H9 (cell line): Measurements from ENCODE around the gene CCBE1. TPM values are rescaled to one million over a fixed set of nuclear protein-coding genes. Genes with fewer than 3 reads are reported as not detected.

ENCODE experiments used
- DNase-seq: peaks from one replicate; pipeline ENCODE4 v3.0.0-alpha.2; 2017
- H2AFZ ChIP-seq: one replicate; pipeline ENCODE4 v1.6.1; 2013; ENCODE audit warnings: mild to moderate bottlenecking, low read length, control low read depth, moderate library complexity
- H2AK5ac ChIP-seq: 2 replicates; pipeline ENCODE4 v1.6.1; 2013; ENCODE audit warnings: low read length, control low read depth, mixed read lengths; ENCODE audit not compliant: insufficient read length
- H2BK120ac ChIP-seq: one replicate; pipeline ENCODE4 v1.6.1; 2013; ENCODE audit warnings: low read depth, mild to moderate bottlenecking, low read length, control low read depth, inconsistent platforms; ENCODE audit not compliant: poor library complexity, severe bottlenecking
- H2BK12ac ChIP-seq: 2 replicates; pipeline ENCODE4 v1.6.1; 2013; ENCODE audit warnings: low read length, control low read depth, mixed read lengths, low read depth; ENCODE audit not compliant: insufficient read length
- H2BK15ac ChIP-seq: 2 replicates; pipeline ENCODE4 v1.6.1; 2013; ENCODE audit warnings: low read depth, low read length, control low read depth
- H2BK20ac ChIP-seq: one replicate; pipeline ENCODE4 v1.6.1; 2013; ENCODE audit warnings: low read depth, mild to moderate bottlenecking, low read length, control low read depth, inconsistent platforms; ENCODE audit not compliant: poor library complexity, severe bottlenecking
- H2BK5ac ChIP-seq: 2 replicates; pipeline ENCODE4 v1.6.1; 2013; ENCODE audit warnings: low read length, control low read depth, mixed read lengths; ENCODE audit not compliant: insufficient read length
- H3K14ac ChIP-seq: 2 replicates; pipeline ENCODE4 v1.6.1; 2013; ENCODE audit warnings: low read length, control low read depth; ENCODE audit not compliant: insufficient read depth
- H3K18ac ChIP-seq: 2 replicates; pipeline ENCODE4 v1.6.1; 2013; ENCODE audit warnings: low read depth, mild to moderate bottlenecking, mixed read lengths, low read length, control low read depth; ENCODE audit not compliant: insufficient read length
- H3K23ac ChIP-seq: 2 replicates; pipeline ENCODE4 v1.6.1; 2013; ENCODE audit warnings: low read length, control low read depth, mixed read lengths, low read depth; ENCODE audit not compliant: insufficient read length
- H3K23me2 ChIP-seq: 2 replicates; pipeline ENCODE4 v1.6.1; 2013; ENCODE audit warnings: low read depth, mild to moderate bottlenecking, mixed read lengths, low read length, control low read depth; ENCODE audit not compliant: insufficient read length, poor library complexity, severe bottlenecking
- H3K27ac ChIP-seq: 2 replicates; pipeline ENCODE4 v1.5.1; 2013; ENCODE audit warnings: low read length, control low read depth, mixed read lengths, low read depth; ENCODE audit not compliant: insufficient read length
- H3K27me3 ChIP-seq: 2 replicates; pipeline ENCODE4 v1.6.1; 2013; ENCODE audit warnings: low read length, control low read depth, inconsistent platforms; ENCODE audit not compliant: insufficient read depth
- H3K4ac ChIP-seq: 2 replicates; pipeline ENCODE4 v1.6.1; 2013; ENCODE audit warnings: low read depth, mild to moderate bottlenecking, control low read depth, inconsistent platforms, low read length, moderate library complexity
- H3K4me1 ChIP-seq: 2 replicates; pipeline ENCODE4 v1.6.1; 2013; ENCODE audit warnings: low read length, control low read depth, inconsistent platforms; ENCODE audit not compliant: insufficient read depth
- H3K4me2 ChIP-seq: 2 replicates; pipeline ENCODE4 v1.6.1; 2013; ENCODE audit warnings: low read length, control low read depth, mixed read lengths; ENCODE audit not compliant: insufficient read length, insufficient read depth
- H3K56ac ChIP-seq: 2 replicates; pipeline ENCODE4 v1.6.1; 2013; ENCODE audit warnings: low read depth, mild to moderate bottlenecking, mixed read lengths, low read length, control low read depth; ENCODE audit not compliant: insufficient read length
- H3K79me1 ChIP-seq: 2 replicates; pipeline ENCODE4 v1.6.1; 2013; ENCODE audit warnings: low read depth, mild to moderate bottlenecking, moderate library complexity, low read length, control low read depth, inconsistent platforms; ENCODE audit not compliant: insufficient read depth, poor library complexity, severe bottlenecking
- H3K79me2 ChIP-seq: 2 replicates; pipeline ENCODE4 v1.6.1; 2013; ENCODE audit warnings: low read length, control low read depth, inconsistent platforms; ENCODE audit not compliant: insufficient read depth
- H3K9ac ChIP-seq: 2 replicates; pipeline ENCODE4 v1.6.1; 2013; ENCODE audit warnings: low read length, control low read depth, mixed read lengths; ENCODE audit not compliant: insufficient read length; ENCODE audit errors: extremely low read depth
- H3K9me3 ChIP-seq: one replicate; pipeline ENCODE4 v1.6.1; 2013; ENCODE audit warnings: low read depth, low read length, inconsistent platforms; ENCODE audit not compliant: control insufficient read depth
- H3T11ph ChIP-seq: one replicate; pipeline ENCODE4 v1.6.1; 2013; ENCODE audit warnings: mild to moderate bottlenecking, low read length, control low read depth, inconsistent platforms
- H4K20me1 ChIP-seq: one replicate; pipeline ENCODE4 v1.6.1; 2013; ENCODE audit not compliant: control insufficient read depth, insufficient read length, insufficient read depth
- H4K5ac ChIP-seq: 2 replicates; pipeline ENCODE4 v1.6.1; 2013; ENCODE audit warnings: low read depth, mild to moderate bottlenecking, mixed read lengths, low read length, control low read depth; ENCODE audit not compliant: insufficient read length
- H4K8ac ChIP-seq: replicated peaks from 2 replicates; pipeline ENCODE4 v1.6.1; 2013; ENCODE audit warnings: low read length, control low read depth, mixed read lengths, low read depth; ENCODE audit not compliant: insufficient read length
- H4K91ac ChIP-seq: 2 replicates; pipeline ENCODE4 v1.6.1; 2013; ENCODE audit warnings: low read depth, mild to moderate bottlenecking, moderate library complexity, mixed read lengths, low read length, control low read depth; ENCODE audit not compliant: insufficient read length
- H3K27ac Mint-ChIP-seq, 3 experiments: 2 replicates in 2 of 3; 3 replicates in 1 of 3; pipeline ENCODE4 v1.8.0; 2020 to 2021; ENCODE audit warnings: mixed read lengths in 3 of 3, mild to moderate bottlenecking in 1 of 3, moderate library complexity in 1 of 3
- H3K27me3 Mint-ChIP-seq: 2 replicates; pipeline ENCODE4 v1.8.0; 2021; ENCODE audit warnings: low read depth, mild to moderate bottlenecking, moderate library complexity, mixed read lengths
- H3K36me3 Mint-ChIP-seq, 3 experiments: 2 replicates in 2 of 3; 3 replicates in 1 of 3; pipeline ENCODE4 v1.8.0; 2020 to 2021; ENCODE audit warnings: low read depth in 3 of 3, mixed read lengths in 3 of 3; ENCODE audit not compliant: insufficient read depth in 1 of 3
- H3K4me1 Mint-ChIP-seq, 2 experiments: 2 replicates each; pipeline ENCODE4 v1.8.0; 2020; ENCODE audit warnings: mixed read lengths in 2 of 2
- H3K4me3 Mint-ChIP-seq, 2 experiments: 2 replicates in 1 of 2; 3 replicates in 1 of 2; pipeline ENCODE4 v1.8.0; 2020 to 2021; ENCODE audit warnings: mild to moderate bottlenecking in 2 of 2, mixed read lengths in 2 of 2, moderate library complexity in 1 of 2
- H3K9me3 Mint-ChIP-seq, 2 experiments: 2 replicates in 1 of 2; 3 replicates in 1 of 2; pipeline ENCODE4 v1.8.0; 2020; ENCODE audit warnings: mild to moderate bottlenecking in 2 of 2, mixed read lengths in 2 of 2, moderate library complexity in 1 of 2
- CTCF ChIP-seq: fragments of 200-600 bp; sonication (generic); conservative IDR thresholded peaks from 3 replicates; pipeline ENCODE4 v1.8.0; 2021; ENCODE audit warnings: antibody characterized with exemption, mild to moderate bottlenecking
- WGBS: extraction: QIAGEN DNeasy Blood & Tissue Kit; methylation state at CpG from one replicate; pipeline ENCODE4 v1.1.7; 2013; ENCODE audit warnings: missing lambda C conversion rate, low lambda C conversion rate, mixed read lengths; ENCODE audit not compliant: insufficient read length; ENCODE audit errors: extremely low coverage; 5-methylcytosine and 5-hydroxymethylcytosine counted together
- total RNA-seq: library from RNA; stranded (reverse); gene quantifications from 2 replicates; pipeline ENCODE4 v1.2.1, GENCODE V29; 2021

CCBE1 gene
- total RNA-seq, 1 experiment from 2014 or later, result 0.39 TPM

GRCh38 chr18:59520562-59521355 lies 176.5 kb downstream of the CCBE1 start:
- no peak overlapping the region for H4K8ac ChIP-seq
- H4K91ac ChIP-seq, result no peak overlapping the region
- H4K5ac ChIP-seq, result no peak overlapping the region
- no peak overlapping the region for H3K4ac ChIP-seq
- H3K9ac ChIP-seq, result no peak overlapping the region
- H2BK12ac ChIP-seq, result no peak overlapping the region
- H3K27ac ChIP-seq, result no peak overlapping the region
- Mint-ChIP-seq H3K4me3 (no peak overlapping the region), H3K27ac (no peak overlapping the region), H3K27me3 (peaks cover 2% of the 10 kb centered on the region; the same call in 1 of the 2 replicates), H3K9me3 (peaks cover under 1 to 2% of the 10 kb centered on the region in 2 experiments; a peak in 4 of 5 replicates), H3K4me1 (peaks cover 9% of the 10 kb centered on the region in 2 experiments), H3K36me3 (no peaks in the 10 kb centered on the region)
- no peak overlapping the region for H3K4me2 ChIP-seq
- H3K23ac ChIP-seq, result no peak overlapping the region
- no peak overlapping the region for H2AK5ac ChIP-seq
- H3K56ac ChIP-seq, result no peak overlapping the region
- no peak for DNase-seq
- H4K20me1 ChIP-seq, result no peaks in the 10 kb centered on the region
- no peak overlapping the region for H3K14ac ChIP-seq
- H3K9me3 ChIP-seq, result no peaks in the 10 kb centered on the region
- H3K79me1 ChIP-seq, result no peaks in the 10 kb centered on the region
- H2BK15ac ChIP-seq, result no peak overlapping the region
- no peak overlapping the region for H2BK120ac ChIP-seq
- H3K18ac ChIP-seq, result no peak overlapping the region
- no peak overlapping the region for H2BK20ac ChIP-seq
- H3K79me2 ChIP-seq, result no peaks in the 10 kb centered on the region; the same call in 1 of the 2 replicates
- H2AFZ ChIP-seq, result no peak overlapping the region
- no peaks in the 10 kb centered on the region for H3K4me1 ChIP-seq
- H3K23me2 ChIP-seq, result no peaks in the 10 kb centered on the region
- H2BK5ac ChIP-seq, result no peak overlapping the region
- TF ChIP-seq CTCF, result no peak
- no CpG with 5 or more reads among the region's 4 CpGs for WGBS
- H3T11ph ChIP-seq, result no peak overlapping the region
- H3K27me3 ChIP-seq, result no peaks in the 10 kb centered on the region
